HG03565 (cell line): ENCODE data around the gene BUD13.

ENCODE experiments used
- ATAC-seq: cut with Tn5 transposase; IDR thresholded peaks from one replicate; pipeline ENCODE4 v1.9.1; 2021; ENCODE audit warnings: mild to moderate bottlenecking, moderate library complexity; ENCODE audit not compliant: unreplicated experiment

Gene BUD13

GRCh38 chr11:116792869-116793771 is 20.3 kb upstream of the BUD13 start:
- ATAC-seq = no peak

DNA sequence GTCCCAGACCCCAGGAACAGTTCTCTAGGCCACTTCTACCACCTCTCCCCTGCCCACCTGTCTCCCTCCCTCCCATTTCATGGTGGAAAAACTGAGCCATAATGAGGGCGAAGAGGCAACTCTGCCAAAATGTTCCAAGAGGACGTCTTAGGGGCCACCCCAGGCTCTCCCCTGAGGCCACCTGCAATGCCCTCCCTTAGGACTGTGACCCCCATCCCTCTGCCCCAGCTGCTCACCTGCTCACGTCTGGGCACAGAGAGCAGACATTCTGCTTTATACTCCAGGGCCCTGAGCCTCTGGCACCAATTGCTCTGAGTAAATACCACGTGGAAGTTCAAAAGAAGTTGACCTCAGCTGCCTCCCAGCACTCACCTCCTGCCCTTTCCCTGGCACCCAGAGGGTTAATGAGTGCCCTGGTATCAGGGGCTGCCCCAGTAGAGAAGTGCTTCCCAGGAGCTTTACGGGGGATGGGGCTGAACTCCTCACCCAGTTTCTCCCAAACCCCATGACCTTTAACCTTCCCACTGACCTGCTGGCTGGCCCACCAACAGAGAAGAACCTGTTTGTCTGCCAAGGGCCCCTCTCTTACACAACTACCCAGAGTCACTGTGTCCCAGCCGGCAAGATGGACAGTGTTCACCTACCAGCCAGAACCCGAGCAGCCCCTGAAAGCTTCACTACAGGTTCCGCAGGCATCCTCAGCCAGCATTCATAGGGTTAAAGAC is 19.5 kb upstream of the BUD13 start:
- ATAC-seq = no peak

GRCh38 chr11:116791813-116792143 is 19.0 kb upstream of the BUD13 start, which contains the start of gene APOA5:
Gene APOA5 (minus strand): TSS chr11:116791879. CDS start chr11:116791860, 19 bp downstream.
- ATAC-seq = no peak

DNA sequence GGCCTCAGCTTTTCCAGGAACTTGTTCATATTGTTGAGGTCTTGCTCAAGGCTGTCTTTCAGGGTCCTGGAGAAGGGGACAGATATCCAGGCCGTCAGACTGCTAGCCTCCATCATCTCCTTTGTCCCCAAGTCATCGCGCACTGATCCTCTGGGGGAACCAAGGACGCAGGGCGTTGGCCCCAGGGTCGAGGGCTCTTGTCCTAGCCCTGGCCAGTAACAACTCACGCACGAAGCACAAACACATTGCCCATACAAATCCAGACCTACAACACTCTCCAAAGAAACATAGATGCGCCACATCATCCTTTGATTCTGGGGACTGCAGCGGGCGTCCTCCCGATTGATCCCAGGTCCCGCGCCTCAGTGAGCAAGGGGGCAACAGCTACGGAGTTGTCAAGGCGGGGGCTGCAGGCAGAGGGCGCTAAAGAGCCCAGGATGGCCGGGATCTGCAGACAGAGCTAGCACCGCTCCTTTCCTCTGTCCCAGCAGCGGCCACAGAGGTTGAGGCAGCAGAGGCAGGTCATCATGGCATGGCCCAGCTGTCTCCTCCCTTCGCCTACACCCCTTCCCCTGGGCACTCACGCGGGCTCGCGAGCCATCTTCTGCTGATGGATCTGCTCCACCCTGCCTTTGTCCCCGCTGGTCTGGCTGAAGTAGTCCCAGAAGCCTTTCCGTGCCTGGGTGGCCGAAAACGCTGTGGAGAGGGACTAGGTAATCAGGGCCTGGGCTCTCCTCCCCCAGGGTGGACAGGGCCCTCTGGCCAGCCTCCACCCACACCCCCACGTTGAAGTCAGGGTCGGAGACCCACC is 18.4 kb upstream of the BUD13 start:
- ATAC-seq = no peak

DNA sequence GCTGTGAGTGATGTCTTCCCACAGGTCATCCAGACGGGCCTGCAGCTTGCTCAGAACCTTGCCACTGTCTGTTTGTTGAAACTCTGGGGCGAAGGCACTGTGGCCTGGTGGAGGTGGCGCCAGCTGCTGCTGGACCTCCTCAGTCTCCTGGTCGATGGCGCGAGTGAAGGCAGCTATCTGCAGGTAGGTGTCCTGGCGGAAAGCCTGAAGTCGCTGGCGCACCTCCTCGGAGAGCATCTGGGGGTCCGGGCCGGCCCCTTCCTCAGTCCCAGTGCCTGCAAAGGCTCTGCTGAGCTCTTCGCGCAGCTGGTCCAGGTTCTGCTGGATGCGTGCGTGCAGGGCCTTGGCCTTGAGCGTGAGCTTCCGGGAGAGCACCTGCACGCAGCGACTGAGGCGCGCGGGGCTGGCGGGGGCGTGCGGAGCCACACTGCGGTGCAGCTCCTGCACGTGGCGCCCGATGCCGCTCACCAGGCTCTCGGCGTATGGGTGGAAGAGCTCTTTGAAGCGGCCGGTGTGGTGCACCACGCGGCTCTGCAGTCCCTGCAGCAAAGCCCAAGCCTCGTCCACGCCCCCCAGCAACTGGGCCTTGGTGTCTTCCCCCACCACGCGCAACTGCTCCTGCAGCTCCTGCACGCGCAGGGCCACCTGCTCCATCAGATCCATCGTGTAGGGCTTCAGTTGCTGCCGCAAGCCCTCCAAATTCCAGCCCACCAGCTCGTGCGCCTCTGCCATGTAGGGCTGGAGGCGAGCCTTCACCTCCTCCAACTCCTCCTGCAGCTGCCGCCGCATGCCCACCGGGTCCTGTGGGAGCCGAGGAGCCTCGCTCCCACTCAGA is 17.6 kb upstream of the BUD13 start:
- no peak for ATAC-seq

DNA sequence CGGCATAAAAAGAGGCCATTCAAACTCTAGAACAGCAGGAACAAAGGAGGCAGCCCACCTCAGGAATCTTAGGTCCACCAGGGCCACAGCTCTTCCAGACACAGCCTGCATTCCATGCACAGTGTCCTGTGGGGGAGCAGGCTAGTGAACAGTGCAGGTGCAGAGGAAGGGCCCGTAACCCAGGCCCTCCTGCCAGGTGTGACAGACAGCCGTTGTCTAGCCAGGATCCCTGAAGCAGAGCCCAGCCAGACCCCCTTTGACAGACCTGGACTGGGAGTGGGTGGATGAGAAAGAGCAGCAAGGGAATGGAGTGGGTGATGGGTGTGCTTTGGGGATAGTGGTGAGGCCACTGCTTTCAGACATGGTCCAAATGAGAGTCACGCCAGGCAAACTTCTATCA is 16.2 kb upstream of the BUD13 start:
- ATAC-seq = no peak

GRCh38 chr11:116788534-116788933 is 15.7 kb upstream of the BUD13 start:
- ATAC-seq = no peak

DNA sequence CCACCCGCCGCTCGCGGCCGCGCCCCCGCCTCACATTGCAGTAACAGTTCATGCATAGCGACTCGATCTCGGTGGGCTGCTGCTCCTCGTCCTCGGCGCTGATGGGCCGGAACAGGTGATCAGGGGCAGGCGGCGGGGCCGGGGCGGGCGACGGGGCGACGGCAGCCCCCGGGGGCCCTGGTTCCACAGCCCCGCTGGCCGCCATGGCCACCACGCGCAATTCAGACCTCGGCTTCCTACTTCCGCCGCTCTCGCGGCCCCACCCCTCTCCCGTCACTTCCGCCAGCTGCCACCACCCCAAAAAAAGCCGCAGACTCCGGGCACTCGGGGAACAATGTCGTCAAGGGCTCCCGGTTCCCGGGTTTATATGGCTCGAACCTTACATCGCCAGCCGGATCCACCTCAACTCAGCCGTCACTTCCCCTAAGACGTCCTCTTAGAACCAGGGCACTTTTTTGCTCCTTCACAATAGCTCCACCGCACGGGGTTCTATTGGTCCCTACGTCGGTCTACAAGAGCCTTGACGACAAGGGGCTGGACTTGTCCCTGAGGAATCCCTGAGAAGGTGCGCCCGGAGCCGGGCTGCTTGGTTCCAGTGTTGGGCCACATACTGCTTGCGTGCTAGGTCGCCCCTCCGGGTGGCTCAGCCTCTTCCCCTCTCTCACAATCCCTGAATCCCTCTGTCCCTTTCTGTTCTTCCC is 15.1 kb upstream of the BUD13 start, which contains the start of gene ZPR1:
Gene ZPR1, minus strand, starts transcription at position 238 of the 701 bp plus-strand sequence. Its CDS starts 33 bp downstream, at position 205.
- ATAC-seq = peak; percentile 63

GRCh38 chr11:116787436-116787785 is 14.6 kb upstream of the BUD13 start:
- no peak for ATAC-seq

DNA sequence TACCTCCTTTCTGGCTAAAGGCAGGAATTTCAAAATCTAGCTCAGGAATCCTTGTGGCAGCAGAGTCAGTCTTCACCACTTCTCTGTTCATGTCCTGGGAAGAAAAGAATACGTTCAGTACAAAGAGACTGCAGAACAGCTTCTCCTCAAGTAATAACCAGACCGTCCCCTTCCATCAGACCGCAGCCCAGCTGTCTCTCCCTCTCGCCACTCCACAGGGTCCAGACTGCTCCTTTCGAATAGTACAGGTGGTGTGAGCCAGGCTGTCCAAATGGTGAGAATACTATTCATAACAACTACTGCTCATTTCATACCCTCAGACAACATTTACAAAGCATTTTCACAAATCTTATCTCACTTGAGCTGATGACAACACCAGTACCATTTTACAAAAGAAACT is 14.2 kb upstream of the BUD13 start:
- ATAC-seq = no peak

- ATAC-seq = no peak
These were observed 13.5 kb upstream of the BUD13 start for GRCh38 chr11:116786326-116786725.

- no peak for ATAC-seq
These were observed 9.9 kb upstream of the BUD13 start for GRCh38 chr11:116782728-116783127.

- no peak for ATAC-seq
These were observed 5.8 kb upstream of the BUD13 start for GRCh38 chr11:116778556-116778955.

DNA sequence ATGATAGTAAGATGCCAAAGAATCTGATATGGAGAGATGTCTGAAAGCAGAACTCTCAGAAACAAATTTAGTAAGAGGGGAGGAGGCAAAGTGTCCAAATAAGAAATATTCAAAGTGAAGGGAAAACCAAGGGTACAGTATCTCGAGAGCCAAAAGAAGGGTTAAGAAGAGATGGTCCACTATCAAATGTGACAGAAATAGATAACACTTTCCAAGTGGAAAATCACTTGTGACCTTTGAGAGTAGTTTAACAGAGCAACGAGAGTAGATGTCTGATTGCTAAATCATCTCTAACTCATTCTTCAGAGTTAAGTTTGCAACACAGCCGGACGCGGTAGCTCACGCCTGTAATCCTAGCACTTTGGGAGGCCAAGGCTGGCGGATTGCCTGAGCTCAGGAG is 4.3 kb upstream of the BUD13 start:
- ATAC-seq = no peak

DNA sequence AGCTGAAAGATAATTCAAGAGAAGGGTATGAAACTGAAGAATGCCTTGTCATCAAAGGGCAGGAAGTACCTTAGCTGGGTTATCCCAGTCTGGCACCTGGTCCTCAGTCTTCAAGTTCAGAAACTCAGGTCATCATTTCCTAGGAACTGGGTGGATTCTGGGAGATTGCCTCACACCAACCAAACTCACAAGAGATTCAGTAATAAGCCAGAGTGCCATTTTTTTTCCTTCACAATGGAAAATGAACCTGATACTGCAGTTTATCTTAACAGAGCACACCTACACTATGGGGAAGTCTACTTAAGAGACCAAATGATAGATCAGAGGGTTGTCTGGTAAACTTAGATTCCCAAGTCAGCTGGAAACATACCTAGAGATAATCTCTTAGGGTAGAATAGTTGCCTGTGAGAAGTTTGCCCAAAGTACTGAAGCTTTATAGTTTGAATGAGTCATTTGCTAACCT is 3.8 kb upstream of the BUD13 start:
- ATAC-seq = no peak

GRCh38 chr11:116775975-116776374 is 3.2 kb upstream of the BUD13 start:
- ATAC-seq = no peak

- no peak for ATAC-seq
These were observed 1.9 kb upstream of the BUD13 start for GRCh38 chr11:116774661-116775060.

GRCh38 chr11:116773203-116774097 is 663 bp upstream of the BUD13 start:
- ATAC-seq = no peak

- no peak for ATAC-seq
These were observed 852 bp downstream of the BUD13 start for GRCh38 chr11:116771935-116772334.
